ENCODE data around the gene RAB11FIP3. TPM values are rescaled to one million over a fixed set of nuclear protein-coding genes. Genes with fewer than 3 reads are reported as not detected.

RAB11FIP3 gene
- total and polyA plus RNA-seq, 2 donors = 6.8 to 26.7 TPM

DNA sequence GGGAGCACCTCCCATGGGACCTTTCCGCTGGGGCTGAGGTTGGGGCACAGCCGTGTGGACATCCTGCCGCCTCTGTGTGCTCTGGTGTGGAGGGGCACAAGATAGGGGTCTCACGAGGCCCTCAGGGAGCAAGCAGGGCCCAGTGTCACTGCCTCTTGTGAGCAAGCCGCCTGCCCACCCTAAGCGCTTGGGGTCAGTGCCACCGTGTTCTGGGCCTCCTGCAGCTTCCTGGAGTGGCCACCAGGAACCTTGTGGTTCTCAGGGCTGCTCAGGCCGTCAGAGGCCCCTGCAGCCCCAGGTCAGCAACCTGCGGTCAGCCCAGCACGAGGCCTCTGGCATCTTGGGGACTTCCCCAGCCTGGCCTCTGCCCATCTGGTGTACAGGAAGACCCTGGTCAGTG is 88.5 kb downstream of the RAB11FIP3 start:
- H3K27ac ChIP-seq (ENCODE audit: low read depth in 1 of 2, low read length in 1 of 2) = no peak overlapping the region
- no peaks in the 10 kb centered on the region for H3K27me3 ChIP-seq (ENCODE audit: control insufficient read depth in 2 of 2, insufficient read depth in 1 of 2, low read length in 1 of 2)
- H3K4me1 ChIP-seq (ENCODE audit: control insufficient read depth in 2 of 2, insufficient read depth in 2 of 2, low read length in 2 of 2) = no peaks in the 10 kb centered on the region
- H3K4me3 ChIP-seq (ENCODE audit: low read length in 2 of 2) = no peak overlapping the region
- no peaks in the 10 kb centered on the region for H3K9me3 ChIP-seq (ENCODE audit: control insufficient read depth in 2 of 2, insufficient read depth in 1 of 2, low read length in 1 of 2)
- 97% methylated on average over 10 of the region's 10 CpGs for WGBS
- H3K36me3 ChIP-seq (ENCODE audit: control insufficient read depth in 2 of 2, insufficient read depth in 2 of 2, low read length in 1 of 2) = peaks cover 2 to 25% of the 10 kb centered on the region in 2 donors
- DNase-seq (ENCODE audit: low read depth in 6 of 9, low spot score in 9 of 9) = no peak

DNA sequence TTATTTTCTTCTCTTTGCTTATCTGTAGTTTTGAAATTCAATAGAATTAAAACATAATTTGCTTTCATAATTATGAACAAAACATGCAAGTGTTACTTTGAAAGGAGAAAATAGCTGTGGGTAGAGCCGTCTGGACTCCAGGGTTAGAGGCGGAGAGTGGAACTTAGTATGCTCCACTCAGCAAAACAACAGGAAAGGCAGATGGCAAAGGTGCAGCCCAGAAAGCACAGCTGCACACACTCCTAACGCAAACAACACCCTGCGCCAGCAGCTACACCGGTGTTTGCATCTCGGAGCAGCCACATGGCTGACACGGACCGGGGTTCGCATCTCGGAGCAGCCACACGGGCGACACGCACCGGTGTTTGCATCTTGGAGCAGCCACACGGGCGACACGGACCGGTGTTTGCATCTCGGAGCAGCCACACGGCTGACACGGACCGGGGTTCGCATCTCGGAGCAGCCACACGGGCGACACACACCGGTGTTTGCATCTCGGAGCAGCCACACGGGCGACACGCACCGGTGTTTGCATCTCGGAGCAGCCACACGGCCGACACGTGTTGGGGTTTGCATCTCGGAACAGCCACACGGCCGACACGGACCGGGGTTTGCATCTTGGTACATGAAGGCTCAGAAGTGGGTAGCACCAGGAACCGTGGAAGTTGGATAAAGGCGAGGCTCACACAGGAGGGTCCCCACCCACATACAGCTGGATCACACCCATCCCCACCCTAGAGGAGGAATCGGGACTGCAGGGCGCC is 89.9 kb downstream of the RAB11FIP3 start:
- no peak for DNase-seq (ENCODE audit: low read depth in 6 of 9, low spot score in 9 of 9)
- Histone ChIP-seq H3K27me3 (ENCODE audit: control insufficient read depth in 2 of 2, insufficient read depth in 1 of 2, low read length in 1 of 2) (no peaks in the 10 kb centered on the region), H3K36me3 (ENCODE audit: control insufficient read depth in 2 of 2, insufficient read depth in 2 of 2, low read length in 1 of 2) (peaks cover 2 to 33% of the 10 kb centered on the region in 2 donors), H3K4me1 (ENCODE audit: control insufficient read depth in 2 of 2, insufficient read depth in 2 of 2, low read length in 2 of 2) (no peaks in the 10 kb centered on the region), H3K9me3 (ENCODE audit: control insufficient read depth in 2 of 2, insufficient read depth in 1 of 2, low read length in 1 of 2) (no peaks in the 10 kb centered on the region), H3K4me3 (ENCODE audit: low read length in 2 of 2) (no peak overlapping the region), H3K27ac (ENCODE audit: low read depth in 1 of 2, low read length in 1 of 2) (no peak overlapping the region)
- 98% methylated on average over 45 of the region's 45 CpGs for WGBS

DNA sequence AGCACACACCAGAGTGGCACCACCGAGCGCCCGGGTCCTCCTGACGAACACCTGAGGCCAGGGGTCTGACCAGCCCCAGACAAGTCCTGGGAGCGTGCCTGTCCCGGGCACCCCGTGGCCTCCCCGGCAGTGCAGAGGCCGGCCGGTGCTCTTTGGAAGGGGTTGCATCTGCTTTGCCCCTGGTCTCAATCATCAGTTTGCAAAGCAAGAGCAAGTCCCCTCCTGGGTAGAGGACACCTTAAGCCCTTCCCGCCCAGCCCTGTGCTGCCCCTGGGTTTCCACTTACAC is 90.4 kb downstream of the RAB11FIP3 start:
- Histone ChIP-seq H3K27ac (ENCODE audit: low read depth in 1 of 2, low read length in 1 of 2) (no peak overlapping the region), H3K36me3 (ENCODE audit: control insufficient read depth in 2 of 2, insufficient read depth in 2 of 2, low read length in 1 of 2) (peaks cover 4 to 38% of the 10 kb centered on the region in 2 donors), H3K9me3 (ENCODE audit: control insufficient read depth in 2 of 2, insufficient read depth in 1 of 2, low read length in 1 of 2) (no peaks in the 10 kb centered on the region), H3K4me3 (ENCODE audit: low read length in 2 of 2) (no peak overlapping the region), H3K4me1 (ENCODE audit: control insufficient read depth in 2 of 2, insufficient read depth in 2 of 2, low read length in 2 of 2) (no peaks in the 10 kb centered on the region), H3K27me3 (ENCODE audit: control insufficient read depth in 2 of 2, insufficient read depth in 1 of 2, low read length in 1 of 2) (no peaks in the 10 kb centered on the region)
- no peak for DNase-seq (ENCODE audit: low read depth in 6 of 9, low spot score in 9 of 9)
- 98% methylated on average over 11 of the region's 11 CpGs for WGBS

DNA sequence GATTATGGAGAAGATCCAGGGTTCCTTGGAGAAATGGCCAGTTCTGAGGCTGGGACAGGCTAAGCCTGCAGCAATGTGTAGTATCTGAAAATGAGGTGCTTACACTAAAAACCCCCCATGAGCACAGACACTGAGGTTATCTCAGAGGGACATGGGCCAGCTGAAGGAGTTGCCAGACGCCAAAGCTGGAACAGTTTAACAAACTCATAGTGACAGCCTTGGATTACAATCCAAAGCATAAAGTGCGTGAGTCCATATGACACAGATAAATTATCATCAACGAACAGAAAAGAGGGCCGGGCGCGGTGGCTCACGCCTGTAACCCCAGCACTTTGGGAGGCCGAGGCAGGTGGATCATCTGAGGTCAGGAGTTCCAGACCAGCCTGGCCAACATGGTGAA is 90.9 kb downstream of the RAB11FIP3 start:
- 98% methylated on average over 8 of the region's 8 CpGs for WGBS
- no peaks in the 10 kb centered on the region for H3K9me3 ChIP-seq (ENCODE audit: control insufficient read depth in 2 of 2, insufficient read depth in 1 of 2, low read length in 1 of 2)
- DNase-seq (ENCODE audit: low read depth in 6 of 9, low spot score in 9 of 9) = no peak
- H3K36me3 ChIP-seq (ENCODE audit: control insufficient read depth in 2 of 2, insufficient read depth in 2 of 2, low read length in 1 of 2) = peaks cover 4 to 39% of the 10 kb centered on the region in 2 donors
- no peak overlapping the region for H3K4me3 ChIP-seq (ENCODE audit: low read length in 2 of 2)
- no peak overlapping the region for H3K27ac ChIP-seq (ENCODE audit: low read depth in 1 of 2, low read length in 1 of 2)
- no peaks in the 10 kb centered on the region for H3K4me1 ChIP-seq (ENCODE audit: control insufficient read depth in 2 of 2, insufficient read depth in 2 of 2, low read length in 2 of 2)
- no peaks in the 10 kb centered on the region for H3K27me3 ChIP-seq (ENCODE audit: control insufficient read depth in 2 of 2, insufficient read depth in 1 of 2, low read length in 1 of 2)

DNA sequence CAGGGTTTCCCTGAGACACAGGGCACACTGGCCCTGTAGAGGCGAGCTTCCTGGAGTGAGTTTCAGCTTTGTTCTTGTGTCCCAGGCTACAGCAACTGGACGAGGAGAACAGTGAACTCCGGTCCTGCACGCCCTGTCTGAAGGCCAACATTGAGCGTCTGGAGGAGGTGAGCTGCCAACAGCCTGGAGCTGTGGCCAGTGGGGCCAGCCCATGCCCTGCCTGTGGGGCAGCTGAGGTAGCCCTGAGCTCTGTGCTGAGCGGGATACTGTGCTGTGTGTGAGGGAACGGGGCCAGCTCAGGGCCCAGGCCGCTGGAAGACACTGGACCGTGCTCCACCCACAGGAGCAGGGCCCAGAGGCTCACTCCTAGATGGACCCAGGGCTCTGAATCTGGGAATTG is 93.4 kb downstream of the RAB11FIP3 start:
- no peak for DNase-seq (ENCODE audit: low read depth in 6 of 9, low spot score in 9 of 9)
- Histone ChIP-seq H3K36me3 (ENCODE audit: control insufficient read depth in 2 of 2, insufficient read depth in 2 of 2, low read length in 1 of 2) (peaks cover 4 to 42% of the 10 kb centered on the region in 2 donors), H3K4me3 (ENCODE audit: low read length in 2 of 2) (no peak overlapping the region), H3K27ac (ENCODE audit: low read depth in 1 of 2, low read length in 1 of 2) (no peak overlapping the region), H3K27me3 (ENCODE audit: control insufficient read depth in 2 of 2, insufficient read depth in 1 of 2, low read length in 1 of 2) (no peaks in the 10 kb centered on the region), H3K9me3 (ENCODE audit: control insufficient read depth in 2 of 2, insufficient read depth in 1 of 2, low read length in 1 of 2) (no peaks in the 10 kb centered on the region), H3K4me1 (ENCODE audit: control insufficient read depth in 2 of 2, insufficient read depth in 2 of 2, low read length in 2 of 2) (no peaks in the 10 kb centered on the region)
- WGBS = 97% methylated on average over 9 of the region's 9 CpGs

DNA sequence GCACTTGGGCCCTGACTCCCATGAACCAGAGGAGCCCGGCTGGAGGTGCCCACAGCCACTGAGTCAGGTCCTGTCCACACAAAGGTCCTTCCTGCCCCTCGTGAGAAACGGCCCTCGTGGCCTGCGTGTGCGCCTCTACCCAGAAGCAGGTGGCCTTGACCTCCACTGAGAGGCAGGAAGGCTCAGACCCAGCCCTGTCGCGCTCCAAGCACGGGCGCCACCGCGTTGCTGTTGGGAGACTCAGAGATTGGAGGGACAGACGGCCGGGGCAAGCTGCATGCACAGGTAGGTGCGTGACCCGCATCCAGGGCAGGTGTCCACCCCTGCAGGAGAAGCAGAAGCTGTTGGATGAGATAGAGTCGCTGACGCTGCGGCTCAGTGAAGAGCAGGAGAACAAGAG is 94.0 kb downstream of the RAB11FIP3 start:
- DNase-seq (ENCODE audit: low read depth in 6 of 9, low spot score in 9 of 9) = no peak
- no peak overlapping the region for H3K4me3 ChIP-seq (ENCODE audit: low read length in 2 of 2)
- 98% methylated on average over 19 of the region's 19 CpGs for WGBS

DNA sequence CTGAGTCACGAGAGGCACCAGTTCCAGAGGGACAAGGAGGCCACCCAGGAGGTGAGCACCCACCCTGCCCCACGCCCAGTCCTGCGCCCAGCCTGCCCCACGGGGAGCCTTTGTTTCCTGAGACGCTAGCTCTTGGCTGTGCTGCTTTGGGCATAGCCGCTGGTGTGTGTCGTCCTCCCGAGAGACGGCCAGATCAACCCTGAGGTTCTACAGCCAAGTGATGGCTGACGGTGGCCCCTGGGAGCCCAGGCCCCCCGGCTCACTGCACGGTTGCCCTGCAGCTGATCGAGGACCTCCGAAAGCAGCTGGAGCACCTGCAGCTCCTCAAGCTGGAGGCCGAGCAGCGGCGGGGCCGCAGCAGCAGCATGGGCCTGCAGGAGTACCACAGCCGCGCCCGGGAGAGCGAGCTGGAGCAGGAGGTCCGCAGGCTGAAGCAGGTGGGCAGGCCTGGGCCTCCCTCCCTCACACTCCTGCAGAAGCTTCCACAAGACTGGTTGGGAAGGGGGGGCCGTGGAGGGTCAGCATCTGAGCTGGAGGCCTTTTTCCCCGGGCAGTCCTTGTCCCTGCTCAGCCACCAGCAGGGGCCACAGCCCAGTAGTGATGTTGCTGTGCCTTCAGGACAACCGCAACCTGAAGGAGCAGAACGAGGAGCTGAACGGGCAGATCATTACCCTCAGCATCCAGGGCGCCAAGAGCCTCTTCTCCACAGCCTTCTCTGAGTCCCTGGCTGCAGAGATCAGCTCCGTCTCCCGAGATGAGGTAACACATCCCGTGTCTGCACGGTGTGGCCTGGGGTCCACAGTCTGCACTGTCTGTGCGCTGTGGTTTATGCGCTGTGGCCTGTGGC is 94.6 kb downstream of the RAB11FIP3 start:
- Histone ChIP-seq H3K9me3 (ENCODE audit: control insufficient read depth in 2 of 2, insufficient read depth in 1 of 2, low read length in 1 of 2) (no peaks in the 10 kb centered on the region), H3K36me3 (ENCODE audit: control insufficient read depth in 2 of 2, insufficient read depth in 2 of 2, low read length in 1 of 2) (peaks cover 4 to 37% of the 10 kb centered on the region in 2 donors)

More for the DNA sequence above, 94.0 kb downstream of the RAB11FIP3 start:
- H3K36me3 ChIP-seq (ENCODE audit: control insufficient read depth in 2 of 2, insufficient read depth in 2 of 2, low read length in 1 of 2) = peaks cover 4 to 42% of the 10 kb centered on the region in 2 donors
- no peak overlapping the region for H3K27ac ChIP-seq (ENCODE audit: low read depth in 1 of 2, low read length in 1 of 2)
- no peaks in the 10 kb centered on the region for H3K9me3 ChIP-seq (ENCODE audit: control insufficient read depth in 2 of 2, insufficient read depth in 1 of 2, low read length in 1 of 2)
- no peaks in the 10 kb centered on the region for H3K27me3 ChIP-seq (ENCODE audit: control insufficient read depth in 2 of 2, insufficient read depth in 1 of 2, low read length in 1 of 2)
- no peaks in the 10 kb centered on the region for H3K4me1 ChIP-seq (ENCODE audit: control insufficient read depth in 2 of 2, insufficient read depth in 2 of 2, low read length in 2 of 2)

DNA sequence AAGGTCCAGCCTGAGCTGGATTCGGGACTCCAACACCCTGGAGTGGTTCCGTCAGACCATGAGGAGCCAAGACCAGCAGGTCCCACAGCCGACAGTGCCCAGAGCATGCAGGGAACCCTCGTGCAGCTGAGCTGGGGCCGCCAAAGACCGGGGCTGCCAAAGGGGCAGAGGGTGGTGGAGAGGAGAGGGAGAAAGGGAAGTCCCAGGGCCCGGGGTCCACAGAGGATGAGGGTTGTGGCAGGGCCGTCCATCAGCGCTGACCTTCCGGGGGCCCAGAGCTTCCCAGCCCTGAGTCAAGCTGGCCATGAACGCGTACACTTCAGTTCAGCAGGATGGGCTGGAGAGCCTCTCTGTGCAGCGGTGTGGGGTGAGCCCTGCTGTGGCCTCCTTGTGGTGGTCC is 95.4 kb downstream of the RAB11FIP3 start:
- Histone ChIP-seq H3K9me3 (ENCODE audit: control insufficient read depth in 2 of 2, insufficient read depth in 1 of 2, low read length in 1 of 2) (no peaks in the 10 kb centered on the region), H3K27ac (ENCODE audit: low read depth in 1 of 2, low read length in 1 of 2) (no peak overlapping the region), H3K27me3 (ENCODE audit: control insufficient read depth in 2 of 2, insufficient read depth in 1 of 2, low read length in 1 of 2) (no peaks in the 10 kb centered on the region), H3K4me3 (ENCODE audit: low read length in 2 of 2) (no peak overlapping the region), H3K4me1 (ENCODE audit: control insufficient read depth in 2 of 2, insufficient read depth in 2 of 2, low read length in 2 of 2) (peaks cover 2 to 8% of the 10 kb centered on the region in 2 donors), H3K36me3 (ENCODE audit: control insufficient read depth in 2 of 2, insufficient read depth in 2 of 2, low read length in 1 of 2) (peaks cover 4 to 29% of the 10 kb centered on the region in 2 donors)
- 98% methylated on average over 13 of the region's 13 CpGs for WGBS
- no peak for DNase-seq (ENCODE audit: low read depth in 6 of 9, low spot score in 9 of 9)

More for the DNA sequence above, 94.6 kb downstream of the RAB11FIP3 start:
- H3K27ac ChIP-seq (ENCODE audit: low read depth in 1 of 2, low read length in 1 of 2) = no peak overlapping the region
- 97% methylated on average over 35 of the region's 35 CpGs for WGBS
- no peak for DNase-seq (ENCODE audit: low read depth in 6 of 9, low spot score in 9 of 9)
- no peak overlapping the region for H3K4me3 ChIP-seq (ENCODE audit: low read length in 2 of 2)
- no peaks in the 10 kb centered on the region for H3K27me3 ChIP-seq (ENCODE audit: control insufficient read depth in 2 of 2, insufficient read depth in 1 of 2, low read length in 1 of 2)
- peaks cover under 1% of the 10 kb centered on the region in 2 donors for H3K4me1 ChIP-seq (ENCODE audit: control insufficient read depth in 2 of 2, insufficient read depth in 2 of 2, low read length in 2 of 2)

Data from thymus (tissue), 11 donors.